GDM1 (cell line): Measurements from ENCODE around the gene SNX9.
"Not testable (repeated sequence)": the region's sequence is repeated elsewhere in the genome, so short reads cannot be mapped to it uniquely, and the experiment has no call there.

Experiments
- DNase-seq: peaks from one replicate; lab custom pipeline; 2025; lab: John Stamatoyannopoulos, UW

Gene SNX9

DNA sequence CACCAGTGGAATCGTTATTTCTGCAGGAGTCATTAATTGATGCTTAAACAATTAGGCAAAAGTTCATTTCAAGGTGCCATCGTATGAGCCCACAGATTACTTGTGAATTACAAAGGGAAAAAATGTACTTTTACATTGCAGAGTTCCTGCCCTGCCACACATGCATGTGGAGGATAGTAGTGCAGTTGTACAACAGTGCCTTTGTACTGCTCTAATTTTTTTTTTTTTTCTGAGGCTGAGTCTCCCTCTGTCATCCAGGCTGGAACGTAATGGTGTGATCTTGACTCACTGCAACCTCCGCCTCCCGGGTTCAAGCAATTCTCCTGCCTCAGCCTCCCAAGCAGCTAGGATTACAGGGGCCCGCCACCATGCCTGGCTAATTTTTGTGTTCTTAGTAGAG lies 132.6 kb downstream of the SNX9 start:
- no peak for DNase-seq

DNA sequence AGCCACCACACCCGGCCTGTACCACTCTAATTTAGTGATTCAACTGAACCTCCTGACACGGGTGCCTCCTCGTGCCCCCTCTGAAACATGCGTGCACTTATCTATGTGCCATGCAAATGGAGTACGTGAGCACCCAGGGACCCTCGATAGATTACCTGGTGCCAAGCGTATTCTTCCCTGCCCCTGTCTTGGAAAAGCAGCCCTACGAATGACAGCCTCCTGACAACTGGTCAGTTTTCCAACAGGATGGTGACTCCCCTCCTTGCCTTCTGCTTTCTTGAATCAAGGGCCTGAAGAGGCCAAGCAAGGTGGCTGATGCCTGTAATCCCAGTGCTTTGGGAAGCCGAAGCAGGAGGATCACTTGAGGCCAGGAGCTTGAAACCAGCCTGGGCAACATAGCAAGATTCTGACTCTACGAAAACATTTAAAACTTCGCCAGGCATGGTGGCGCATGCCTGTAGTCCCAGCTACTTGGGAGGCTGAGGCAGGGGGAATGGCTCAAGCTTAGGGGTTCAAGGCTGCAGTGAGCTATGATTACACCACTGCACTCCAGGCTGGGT lies 133.2 kb downstream of the SNX9 start:
- no peak for DNase-seq

DNA sequence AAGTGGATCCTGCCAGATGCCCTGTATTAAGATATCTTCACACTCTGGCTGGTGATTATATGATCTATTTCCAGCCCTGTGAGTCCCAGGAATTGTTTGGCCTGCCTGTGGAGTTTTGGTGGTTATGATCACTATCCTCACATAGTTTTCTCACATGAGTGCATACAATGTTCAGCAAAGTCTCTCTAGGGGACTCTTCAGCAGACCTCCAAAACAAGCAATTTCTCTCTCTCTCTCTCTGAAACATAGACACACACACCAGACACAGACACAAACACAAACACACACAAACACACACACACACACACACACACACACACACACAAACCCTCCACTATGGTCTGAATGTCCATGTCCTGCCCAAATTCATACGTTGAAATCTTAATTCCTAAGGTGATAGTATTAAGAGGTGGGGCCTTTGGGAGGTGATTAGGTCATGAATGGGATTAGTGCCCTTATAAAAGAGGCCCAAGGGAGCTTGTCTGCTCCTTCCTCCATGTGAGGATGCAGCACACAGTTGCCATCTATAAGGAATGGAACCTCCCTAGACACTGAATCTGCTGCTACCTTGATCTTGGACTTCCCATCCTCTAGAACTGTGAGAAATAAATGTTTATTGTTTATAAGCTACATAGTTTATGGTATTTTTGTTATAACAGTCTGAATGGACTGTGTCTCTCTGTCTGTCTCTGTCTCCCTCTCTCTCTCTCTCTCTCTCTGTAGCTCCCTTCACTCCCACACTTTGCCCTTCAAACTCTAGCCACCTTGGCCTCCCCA lies 136.6 kb downstream of the SNX9 start:
- DNase-seq: no peak

DNA sequence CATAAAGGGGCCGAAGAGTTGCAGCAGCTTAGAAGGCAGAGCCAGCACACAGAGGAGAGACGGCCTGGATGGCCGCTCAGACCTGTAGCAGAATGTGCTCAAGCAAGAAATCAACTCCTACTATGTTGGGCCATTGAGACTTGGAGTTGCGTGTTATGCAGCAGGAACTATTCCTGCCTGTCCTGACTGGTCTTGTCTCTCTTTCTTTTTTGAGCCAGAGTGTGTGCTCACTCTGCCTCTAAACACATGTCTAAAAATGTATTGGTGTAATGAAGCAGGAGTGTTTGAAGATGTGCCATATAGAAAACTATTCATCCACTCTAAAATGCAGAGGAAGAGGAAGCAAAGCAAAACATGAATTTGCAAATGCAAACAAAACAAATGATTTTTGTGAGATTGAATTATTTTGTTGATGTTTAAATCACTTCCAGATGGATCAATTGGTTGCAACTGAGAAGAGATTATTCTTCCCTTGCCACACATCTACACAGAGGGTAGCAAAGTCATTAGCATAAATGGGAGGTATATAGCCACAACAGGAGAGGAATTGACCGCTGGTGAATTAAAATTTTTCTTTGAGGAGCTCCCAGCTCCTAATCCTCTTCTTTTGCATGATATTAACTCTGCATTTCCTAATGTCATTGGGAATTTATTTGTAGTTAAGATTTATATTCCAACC lies 138.2 kb downstream of the SNX9 start:
- DNase-seq: no peak

DNA sequence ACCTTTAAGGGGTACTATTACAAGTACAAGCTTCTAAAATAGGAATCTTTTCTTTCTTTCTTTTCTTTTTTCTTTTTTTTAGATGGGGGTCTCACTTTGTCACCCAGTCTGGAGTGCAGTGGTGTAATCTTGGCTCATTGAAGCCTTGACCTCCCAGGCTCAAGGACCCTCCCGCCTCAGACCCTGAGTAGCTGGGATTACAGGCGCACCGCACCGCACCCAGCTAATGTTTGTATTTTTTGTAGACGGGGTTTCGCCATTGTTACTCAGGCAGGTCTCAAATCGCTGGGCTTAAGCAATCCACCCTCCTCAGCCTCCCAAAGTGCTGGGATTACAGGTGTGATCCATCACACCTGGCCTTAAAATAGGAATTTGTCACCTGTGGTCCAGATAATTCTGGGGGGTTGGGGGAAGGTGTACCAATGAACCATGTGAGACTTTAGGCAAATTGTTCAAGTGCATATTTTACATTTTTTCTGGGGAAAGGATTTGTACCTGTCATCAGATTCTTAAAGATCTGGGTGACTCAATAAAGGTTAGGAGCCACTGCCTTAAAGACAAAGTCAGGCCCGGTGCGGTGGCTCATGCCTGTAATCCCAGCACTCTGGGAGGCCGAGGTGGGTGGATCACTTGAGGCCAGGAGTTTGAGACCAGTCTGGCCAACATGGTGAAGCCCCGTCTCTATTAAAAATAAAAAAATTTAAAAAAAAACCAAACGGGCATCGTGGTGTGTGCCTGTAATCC lies 139.0 kb downstream of the SNX9 start:
- no peak for DNase-seq

DNA sequence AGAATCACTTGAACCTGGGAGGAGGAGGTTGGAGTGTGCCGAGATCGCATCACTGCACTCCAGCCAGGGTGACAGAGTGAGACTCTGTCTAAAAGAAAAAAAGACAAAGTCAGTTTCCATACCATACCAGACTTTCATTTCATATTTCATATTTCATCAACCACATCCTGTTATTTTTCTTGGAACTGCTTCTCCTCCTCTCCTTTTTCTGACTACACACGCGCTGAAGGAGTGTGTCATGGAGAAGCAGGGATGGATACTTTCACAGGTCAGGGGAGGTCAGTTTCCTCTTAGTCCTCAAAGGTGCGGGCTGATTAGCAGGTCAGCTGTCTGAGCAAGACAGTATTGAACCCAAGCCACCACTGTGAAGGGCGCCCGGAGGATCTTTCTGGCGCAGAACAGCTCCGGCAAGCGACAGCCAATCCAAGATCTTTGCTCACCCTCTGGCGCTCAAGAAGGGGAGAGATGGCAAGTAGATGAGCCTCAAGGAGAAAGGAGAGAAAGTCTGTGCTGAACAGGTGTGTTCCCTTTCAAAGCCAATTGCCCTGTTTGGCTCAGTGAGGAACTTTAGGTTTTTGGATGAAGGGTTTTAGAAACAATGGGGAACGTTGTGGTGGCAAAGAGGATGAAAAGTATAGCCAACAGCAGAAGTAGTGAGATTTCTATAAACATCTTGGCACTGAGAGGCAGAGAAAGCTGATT lies 139.7 kb downstream of the SNX9 start:
- DNase-seq: no peak

DNA sequence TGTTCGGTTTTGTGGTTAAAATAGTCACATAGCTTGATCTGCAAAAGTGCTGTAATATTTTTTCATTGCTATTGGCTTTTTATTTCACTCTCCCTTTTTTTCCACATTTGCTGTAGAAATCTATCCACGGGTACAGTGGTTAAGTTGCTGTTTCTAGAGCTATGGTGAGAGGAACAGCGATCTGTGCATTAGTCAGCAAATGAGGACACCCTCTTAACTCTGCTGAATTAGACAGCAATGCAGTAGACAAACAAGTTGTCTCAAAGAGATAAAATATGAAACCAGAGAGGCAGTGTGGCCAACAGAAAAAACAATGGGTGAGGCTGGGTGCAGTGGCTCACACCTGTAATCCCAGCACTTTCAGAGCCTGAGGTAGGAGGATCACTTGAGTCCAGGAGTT lies 141.1 kb downstream of the SNX9 start:
- no peak for DNase-seq

DNA sequence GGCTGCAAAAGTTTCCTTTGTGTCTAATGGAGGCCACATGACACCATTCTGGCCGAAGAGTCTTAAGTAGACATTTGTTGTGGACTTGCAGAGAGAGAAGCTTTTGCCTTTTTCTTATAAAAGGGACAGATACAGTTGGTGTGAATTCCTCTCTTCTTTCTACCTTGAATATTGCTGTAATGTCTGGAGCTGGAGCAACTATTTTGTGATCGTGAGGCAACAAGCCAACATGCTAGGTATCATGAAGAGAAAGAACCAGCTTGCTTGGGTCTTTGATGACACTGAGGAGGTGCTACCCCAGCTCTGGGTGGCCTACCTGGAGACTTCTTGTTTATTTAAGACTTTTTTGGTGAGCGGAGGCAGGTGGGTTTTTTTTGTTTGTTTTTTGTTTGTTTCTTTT lies 142.3 kb downstream of the SNX9 start:
- no peak for DNase-seq

DNA sequence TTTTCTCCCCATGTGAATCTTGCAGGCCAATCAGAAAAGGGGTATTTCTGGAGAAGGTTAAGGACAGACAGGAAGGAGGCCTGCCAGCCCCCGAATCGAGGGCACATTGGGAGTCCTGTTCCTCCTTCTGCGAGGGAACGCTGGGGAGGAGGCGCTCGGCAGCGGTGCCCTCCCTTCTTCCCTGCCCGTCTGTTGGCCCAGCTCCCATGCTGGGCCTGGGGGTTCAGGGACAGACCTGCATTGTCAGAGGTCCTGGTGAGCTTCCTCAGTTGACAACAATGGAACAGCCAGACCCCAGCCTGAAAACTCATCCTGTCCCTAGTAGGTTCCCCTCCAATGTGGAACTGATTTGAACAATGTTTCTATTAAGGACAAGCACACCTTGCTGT lies 143.5 kb downstream of the SNX9 start:
- DNase-seq: no peak

DNA sequence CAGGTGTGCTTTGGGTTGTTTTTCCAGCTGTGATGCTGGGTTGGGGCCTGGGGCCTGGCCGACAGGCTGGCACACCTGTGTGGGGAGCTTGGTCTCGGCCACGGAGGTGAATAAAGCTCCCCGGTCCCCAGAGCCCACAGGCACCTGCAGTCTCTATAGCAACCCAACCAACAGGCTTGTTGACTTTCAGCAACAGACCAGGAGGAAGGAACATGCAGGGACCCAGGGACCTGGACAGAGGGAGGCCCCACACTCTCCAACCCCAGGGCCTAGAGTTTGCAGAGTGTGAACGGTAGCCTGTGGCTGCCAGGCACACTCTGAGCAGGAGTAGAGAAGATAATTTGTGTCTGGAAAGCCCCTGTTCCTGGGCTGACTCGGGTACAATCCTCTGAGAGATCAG lies 144.0 kb downstream of the SNX9 start:
- DNase-seq: no peak

DNA sequence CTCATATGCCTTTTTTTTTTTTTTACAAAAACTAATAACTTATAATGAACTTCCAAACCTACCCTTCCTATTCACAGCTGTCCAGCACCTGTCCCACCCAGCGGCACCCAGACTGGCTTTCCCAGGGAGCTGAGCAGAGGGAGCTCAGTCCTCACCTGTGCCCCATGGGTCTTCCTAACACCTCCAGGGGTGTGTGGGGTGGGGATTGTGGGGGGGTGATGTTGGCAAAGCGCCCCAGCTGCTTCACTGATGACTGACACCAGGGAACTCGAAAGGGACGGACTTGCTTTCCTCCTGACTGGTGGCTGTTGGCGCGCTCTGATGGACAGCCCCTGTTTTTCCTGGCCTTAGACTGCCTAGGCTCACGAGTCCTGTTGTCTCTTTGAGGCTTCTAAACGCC lies 144.4 kb downstream of the SNX9 start:
- no peak for DNase-seq

DNA sequence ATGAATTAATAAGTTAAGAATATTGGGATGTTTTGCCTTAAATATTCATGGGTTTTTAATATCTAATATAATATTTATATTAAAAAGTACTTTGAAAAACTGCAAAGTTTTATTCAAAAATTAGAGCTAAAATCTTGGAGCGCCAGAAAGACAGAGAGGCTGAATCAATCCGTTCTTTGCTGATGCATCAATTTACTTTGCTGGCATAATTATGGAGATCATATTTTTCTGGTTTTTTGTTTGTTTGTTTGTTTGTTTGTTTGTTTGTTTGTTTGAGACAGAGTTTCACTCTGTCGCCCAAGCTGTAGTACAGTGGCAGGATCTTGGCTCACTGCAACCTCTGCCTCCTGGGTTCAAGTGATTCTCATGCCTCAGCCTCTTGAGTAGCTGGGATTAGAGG lies 149.1 kb downstream of the SNX9 start:
- DNase-seq: not testable (repeated sequence)

DNA sequence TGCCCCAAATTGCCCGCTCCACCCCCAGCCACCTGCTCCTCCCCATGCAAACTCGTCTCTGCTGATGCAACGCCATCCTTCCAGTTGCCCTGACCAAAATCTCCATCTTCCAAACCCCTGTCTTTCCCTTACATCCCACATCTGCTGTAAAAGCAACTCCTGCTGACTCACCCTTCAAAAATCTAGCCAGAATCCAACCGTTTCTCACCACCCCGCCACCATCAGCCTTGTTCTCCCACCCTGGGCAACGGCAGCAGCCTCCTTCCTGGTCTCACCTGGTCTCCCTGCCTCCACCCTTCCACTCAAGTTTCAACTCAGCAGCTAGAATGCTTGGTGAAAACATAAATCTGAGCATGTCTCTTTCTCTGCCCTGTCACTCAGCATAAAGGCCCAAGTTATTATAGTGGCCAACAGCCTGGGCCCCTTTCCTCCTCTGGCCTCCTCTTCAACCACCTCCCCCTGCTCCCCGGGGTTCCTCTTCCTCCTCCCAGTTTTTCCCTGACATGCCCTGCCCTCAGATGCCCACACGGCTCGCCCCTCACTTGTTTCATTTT lies 151.4 kb downstream of the SNX9 start:
- no peak for DNase-seq

DNA sequence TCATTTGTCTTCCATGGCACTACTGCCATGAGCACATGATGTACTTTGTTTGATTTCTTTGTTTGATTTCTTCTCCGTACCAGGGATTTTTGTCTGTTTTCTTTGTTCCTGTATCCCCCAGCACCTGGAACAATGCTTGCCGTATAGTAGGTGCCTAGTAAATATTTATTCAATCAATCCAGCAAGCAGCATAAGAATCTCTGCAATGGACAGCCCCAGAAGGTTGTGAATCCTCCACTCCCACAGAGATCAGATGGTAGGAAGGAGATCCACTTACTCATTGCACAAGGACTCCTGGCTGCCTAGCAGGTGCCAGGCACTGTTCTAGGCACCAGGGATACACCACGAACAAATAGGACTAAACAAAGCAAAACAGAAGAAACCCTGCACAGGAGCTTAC lies 151.9 kb downstream of the SNX9 start:
- no peak for DNase-seq

DNA sequence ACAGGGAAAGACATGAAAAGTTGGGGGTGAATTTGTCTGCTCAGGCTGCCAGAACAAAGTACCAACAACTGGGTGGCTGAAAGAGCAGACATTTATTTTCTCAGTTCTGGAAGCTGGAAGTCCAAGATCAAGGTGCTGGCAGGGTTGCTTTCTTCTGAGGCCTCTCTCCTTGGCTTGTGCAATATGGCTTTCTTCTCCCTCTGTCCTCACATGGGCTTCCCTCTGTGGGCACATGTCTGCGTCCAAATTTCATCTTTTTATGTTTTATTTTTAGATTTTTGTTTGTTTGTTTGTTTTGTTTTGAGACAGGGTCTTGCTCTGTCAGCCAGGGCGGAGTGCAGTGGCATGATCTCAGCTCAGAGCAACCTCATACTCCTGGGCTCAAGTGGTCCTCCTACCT lies 152.4 kb downstream of the SNX9 start:
- DNase-seq: no peak

DNA sequence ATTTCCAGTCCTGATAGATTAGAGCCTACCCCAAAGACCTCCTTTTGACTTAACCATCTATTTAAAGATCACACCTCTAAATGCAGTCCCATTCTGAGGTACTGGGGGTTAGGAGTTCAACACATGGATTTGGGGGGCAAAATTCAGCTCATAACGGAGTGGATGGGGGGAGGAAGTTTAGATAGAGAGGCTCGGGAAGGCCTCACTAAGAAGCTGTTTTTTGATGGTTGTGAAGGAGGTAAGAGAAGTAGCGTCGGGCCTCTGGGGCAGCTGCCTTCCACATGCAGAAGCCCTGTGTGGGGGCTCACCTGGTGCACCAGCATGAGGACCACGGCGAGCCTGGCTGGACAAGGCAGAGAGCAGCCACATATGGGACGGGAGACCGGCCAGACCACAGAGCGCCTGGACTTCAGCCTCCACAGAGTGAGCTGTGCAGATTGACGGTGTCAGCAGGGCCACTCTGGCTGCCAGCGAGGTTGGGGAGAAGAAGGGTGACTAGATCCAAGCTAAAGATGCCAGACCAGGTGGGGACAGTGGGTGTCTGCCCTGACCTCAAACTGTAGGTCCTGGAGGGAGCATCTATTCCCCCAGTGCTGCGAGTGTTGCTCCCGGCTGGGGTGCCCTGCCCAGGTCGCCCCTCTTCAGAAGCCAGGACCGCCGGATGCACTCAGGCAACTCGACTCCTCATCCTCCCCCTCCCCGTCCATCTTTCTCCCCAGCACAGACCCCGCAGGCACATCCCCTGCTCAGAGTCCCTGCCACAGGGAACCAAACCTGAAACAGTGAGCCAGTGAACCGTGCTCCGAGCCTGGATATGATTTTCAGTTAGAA lies 153.5 kb downstream of the SNX9 start:
- no peak for DNase-seq

DNA sequence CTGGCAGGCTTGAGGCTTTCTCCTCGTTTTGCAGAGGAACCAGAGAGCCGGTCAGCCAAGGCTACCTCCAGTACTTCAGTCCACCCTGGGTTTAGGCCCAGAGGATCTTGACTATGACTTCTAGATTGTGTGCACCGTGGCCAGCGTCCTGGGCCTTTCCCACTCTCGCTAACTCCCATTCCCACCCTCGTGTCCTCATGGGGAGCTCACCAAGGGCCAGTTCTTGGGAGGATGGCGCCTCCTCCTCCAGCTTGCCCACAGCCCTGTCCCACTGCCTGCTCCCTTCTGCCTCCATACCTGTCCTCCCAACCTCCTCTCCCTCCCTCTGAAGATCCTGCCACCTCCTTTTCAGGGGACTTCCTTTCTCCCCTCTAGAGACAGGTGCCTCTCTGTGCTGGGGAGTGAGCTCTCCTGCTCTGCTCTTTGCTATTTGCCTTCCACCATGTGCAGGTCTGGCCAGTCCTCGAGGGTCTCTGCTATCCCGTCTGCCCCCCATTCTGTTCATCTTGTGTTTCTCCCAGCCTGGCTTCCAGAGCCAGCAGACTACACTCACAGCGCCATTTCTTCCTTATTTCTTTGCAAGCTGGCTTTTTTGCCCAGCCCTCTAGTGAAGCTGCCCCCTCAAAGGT lies 154.2 kb downstream of the SNX9 start:
- DNase-seq: no peak

DNA sequence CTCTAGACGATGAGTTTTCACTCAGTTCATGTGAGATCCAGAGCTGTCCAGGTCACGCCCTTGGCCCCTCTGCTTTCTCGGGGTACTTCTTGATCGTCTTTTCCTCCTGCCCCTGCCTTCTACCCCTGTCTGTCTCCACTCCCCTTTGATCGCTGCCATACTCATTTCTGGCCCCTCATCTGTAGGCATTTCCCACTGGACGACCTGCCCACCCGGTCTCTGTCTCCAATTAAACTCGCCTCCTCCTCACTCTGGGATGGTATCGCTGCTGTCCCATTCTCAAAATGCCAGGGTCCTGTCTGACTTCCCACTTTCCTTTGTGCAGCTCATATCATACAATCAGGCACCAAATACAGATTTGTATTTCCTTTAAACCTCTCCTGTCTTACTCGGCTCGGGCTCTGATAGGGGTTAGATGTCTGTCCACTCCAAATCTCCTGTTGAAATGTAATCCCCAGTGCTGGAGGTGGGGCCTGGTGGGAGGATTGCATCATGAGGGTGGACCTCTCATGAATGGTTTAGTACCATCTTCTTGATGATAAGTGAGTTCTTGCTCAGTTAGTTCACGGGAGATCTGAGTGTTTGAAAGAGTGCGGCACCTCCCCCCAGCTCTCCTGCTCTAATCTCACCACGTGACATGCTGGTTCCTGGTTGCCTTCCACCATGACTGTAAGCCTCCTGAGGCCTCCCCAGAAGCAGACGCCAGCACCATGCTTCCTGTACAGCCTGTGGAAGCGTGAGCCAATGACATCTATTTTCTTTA lies 155.2 kb downstream of the SNX9 start:
- no peak for DNase-seq

DNA sequence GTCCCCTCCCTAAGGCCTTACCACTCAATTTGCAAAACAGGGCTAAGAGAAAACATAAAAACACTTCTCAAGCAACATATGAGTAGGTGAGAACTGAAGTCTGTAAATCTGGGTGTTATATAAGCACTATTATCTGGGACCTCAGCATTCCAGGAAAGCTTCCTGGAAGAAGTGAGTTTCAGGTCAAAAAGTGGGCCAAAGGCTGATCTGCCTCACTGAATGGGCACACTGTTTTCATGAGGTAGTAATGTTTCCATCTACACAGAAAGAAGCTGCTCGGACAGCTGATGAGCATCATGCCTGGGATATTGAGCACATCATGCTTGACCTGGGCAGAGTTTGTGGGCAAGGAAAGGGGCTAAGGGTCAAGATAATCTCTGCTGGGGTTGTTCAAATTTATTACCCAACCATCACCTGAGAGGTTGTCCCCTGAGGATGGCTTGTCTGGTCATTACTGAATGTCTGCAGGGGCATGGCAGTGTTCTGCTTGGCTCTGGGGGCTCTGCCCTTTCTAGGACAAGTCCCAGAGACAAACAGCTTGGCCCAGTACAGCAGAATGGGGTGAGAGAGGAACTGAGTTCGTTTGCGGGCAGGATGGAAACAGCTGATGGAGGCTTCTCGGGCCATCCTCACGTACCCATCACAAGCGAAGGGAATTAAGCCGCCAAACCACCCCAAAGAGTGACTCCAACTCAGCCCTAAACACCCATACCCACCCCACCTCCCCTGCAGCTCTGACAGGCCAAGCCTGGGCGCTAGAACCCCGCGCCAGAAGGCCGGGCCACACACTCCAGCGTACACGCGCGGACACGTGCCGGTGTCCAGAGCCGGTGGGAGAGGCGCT lies 157.5 kb downstream of the SNX9 start:
- DNase-seq: no peak
